GM12878 (cell line): Measurements from ENCODE around the gene C15orf39. TPM values are rescaled to one million over a fixed set of nuclear protein-coding genes. Genes with fewer than 3 reads are reported as not detected.

ENCODE experiments used
- ATAC-seq: fragments of 200-7000 bp; cut with Tn5 transposase; 3 replicates; pipeline ENCODE4 v1.9.1; 2020; ENCODE audit warnings: mild to moderate bottlenecking, moderate library complexity
- BruUV-seq: library from RNA; stranded (reverse); fragments of 400-500 nt; replicated peaks from 2 replicates; lab custom pipeline; 2021; lab: Mats Ljungman, UMichigan
- CTCF ChIA-PET: fragments of 300-600 bp; sonication (Branson Sonifier 250); formaldehyde crosslinking; extraction: SDS; loops from one replicate; lab custom pipeline; 2021; ENCODE audit warnings: inconsistent platforms; lab: Yijun Ruan, JAX
- POLR2A ChIA-PET: fragments of 350-600 bp; formaldehyde crosslinking; extraction: SDS; loops from one replicate; lab custom pipeline; 2021; ENCODE audit warnings: inconsistent platforms; lab: Charles Lee
- RAD21 ChIA-PET: fragments of 300-600 bp; sonication (Branson Sonifier 250); formaldehyde crosslinking; loops from one replicate; lab custom pipeline; 2023; ENCODE audit warnings: antibody characterized with exemption; ENCODE audit not compliant: unreplicated experiment; lab: Charles Lee
- SMC1A ChIA-PET: fragments of 300-600 bp; sonication (Branson Sonifier 250); formaldehyde crosslinking; loops from one replicate; lab custom pipeline; 2023; ENCODE audit not compliant: unreplicated experiment, uncharacterized antibody; lab: Charles Lee
- DNase-seq: peaks from one replicate; pipeline ENCODE4 v3.0.0-alpha.2; 2011; ENCODE audit warnings: low read depth, low spot score
- FAIRE-seq: peaks from 3 replicates; lab custom pipeline; 2011; peaks lifted over from hg19 to GRCh38; lab: Jason Lieb, UNC
- H2AFZ ChIP-seq: 2 replicates; pipeline ENCODE4 v1.6.0; 2011; ENCODE audit warnings: low read depth, low read length, control low read depth; ENCODE audit not compliant: control insufficient read depth
- H3K27ac ChIP-seq: 2 replicates; pipeline ENCODE4 v1.5.1; 2011; ENCODE audit warnings: control low read depth; ENCODE audit not compliant: control insufficient read depth, insufficient read depth
- H3K27me3 ChIP-seq, 2 experiments: replicated peaks in 1 of 2; 2 replicates each; pipeline versions ENCODE4 v1.6.0 to v1.6.1; 2011; ENCODE audit warnings: low read length in 1 of 2; ENCODE audit not compliant: control insufficient read depth in 2 of 2, insufficient read depth in 2 of 2
- H3K36me3 ChIP-seq, 2 experiments: 2 replicates each; pipeline ENCODE4 v1.5.1; 2011; ENCODE audit warnings: low read length in 1 of 2; ENCODE audit not compliant: control insufficient read depth in 2 of 2, insufficient read depth in 2 of 2
- H3K4me1 ChIP-seq: 2 replicates; pipeline ENCODE4 v1.6.1; 2011; ENCODE audit warnings: mild to moderate bottlenecking, low read length, moderate library complexity, mixed read lengths; ENCODE audit not compliant: control insufficient read depth, insufficient read depth
- H3K4me2 ChIP-seq: 2 replicates; pipeline ENCODE4 v1.6.0; 2011; ENCODE audit warnings: control low read depth; ENCODE audit not compliant: control insufficient read depth, insufficient read depth
- H3K4me3 ChIP-seq: fragments of 200-600 bp; sonication (generic); 2 replicates; pipeline ENCODE4 v1.5.1; 2016
- H3K79me2 ChIP-seq: 2 replicates; pipeline ENCODE4 v1.6.0; 2011; ENCODE audit warnings: low read length; ENCODE audit not compliant: control insufficient read depth, insufficient read depth
- H3K9ac ChIP-seq: 2 replicates; pipeline ENCODE4 v1.8.0; 2011; ENCODE audit warnings: low read length, control low read depth, mixed read lengths; ENCODE audit not compliant: control insufficient read depth, insufficient read depth
- H3K9me3 ChIP-seq: replicated peaks from 3 replicates; pipeline ENCODE4 v1.5.1; 2011; ENCODE audit warnings: mild to moderate bottlenecking, low read length; ENCODE audit not compliant: control insufficient read depth, insufficient read depth
- H4K20me1 ChIP-seq: 2 replicates; pipeline ENCODE4 v1.6.0; 2011; ENCODE audit not compliant: control insufficient read depth, insufficient read depth
- DPF2 ChIP-seq: fragments of 450-650 bp; IDR thresholded peaks from 2 replicates; pipeline ENCODE4 v1.6.1; 2017; ENCODE audit warnings: mild to moderate bottlenecking
- JUND ChIP-seq: IDR thresholded peaks from 2 replicates; pipeline ENCODE4 v1.6.1; 2012; ENCODE audit warnings: low read depth, mild to moderate bottlenecking, low read length, improper control_type of control experiment, moderate library complexity
- NR2F1 ChIP-seq: fragments of 450-650 bp; conservative IDR thresholded peaks from 2 replicates; pipeline ENCODE4 v1.6.1; 2017; ENCODE audit warnings: mild to moderate bottlenecking
- SMAD5 ChIP-seq: IDR thresholded peaks from 2 replicates; pipeline ENCODE4 v1.6.1; 2016; ENCODE audit warnings: antibody characterized with exemption, low read depth
- SMC3 ChIP-seq: IDR thresholded peaks from 2 replicates; pipeline ENCODE4 v1.6.1; 2011; ENCODE audit warnings: low read length, improper control_type of control experiment, borderline replicate concordance
- TBL1XR1 ChIP-seq: IDR thresholded peaks from 2 replicates; pipeline ENCODE4 v1.6.1; 2012; ENCODE audit warnings: low read depth, low read length, improper control_type of control experiment
- ZBTB11 ChIP-seq: fragments of 450-650 bp; formaldehyde crosslinking; IDR thresholded peaks from 2 replicates; pipeline ENCODE4 v1.5.0; 2022; ENCODE audit warnings: mild to moderate bottlenecking, missing genetic modification characterization
- ZNF592 ChIP-seq: fragments of 450-650 bp; IDR thresholded peaks from 2 replicates; pipeline ENCODE4 v1.6.1; 2017; ENCODE audit warnings: mild to moderate bottlenecking, moderate library complexity
- ZNF687 ChIP-seq: fragments of 450-650 bp; IDR thresholded peaks from 2 replicates; pipeline ENCODE4 v1.6.1; 2017; ENCODE audit warnings: mild to moderate bottlenecking, moderate library complexity
- WGBS: methylation state at CpG from one replicate; pipeline ENCODE4 v1.1.6; 2016; ENCODE audit warnings: low lambda C conversion rate; ENCODE audit not compliant: insufficient replicate concordance, insufficient coverage; ENCODE audit errors: missing lambda C conversion rate; 5-methylcytosine and 5-hydroxymethylcytosine counted together
- in situ Hi-C: fragments of 300-500 bp; cut with MboI; formaldehyde crosslinking; loops from 9 replicates; pipeline ENCODE4 v1.14.3; 2018; ENCODE audit warnings: mixed read lengths
- intact Hi-C: fragments of 100-400 bp; cut with micrococcal nuclease; formaldehyde crosslinking; loops from one replicate; pipeline ENCODE4 v1.14.2; 2022; ENCODE audit not compliant: unreplicated experiment
- polyA plus RNA-seq, 11 experiments: library from polyadenylated mRNA; depleted of rRNA in 4 of 11; unstranded in 6 of 11; stranded (reverse) in 5 of 11; fragments of >200 nt; fragmentation: Nextera tagmentation in 4 of 11; fragmentation: Illumina TruSeq in 1 of 11; extraction: Ambion mirVana in 4 of 11; extraction: Trizol in 1 of 11; gene quantifications; 1 replicate in 1 of 11; 2 replicates in 10 of 11; pipeline versions ENCODE4 v1.2.1 to v1.2.3, GENCODE V29; 2011 to 2016; ENCODE audit warnings: inconsistent platforms in 2 of 11, missing spikeins in 2 of 11, low read depth in 1 of 11
- total RNA-seq, 4 experiments: library from RNA; depleted of rRNA in 3 of 4; stranded (reverse); fragments of >200 nt in 3 of 4; fragmentation: Illumina TruSeq in 1 of 4; extraction: Trizol in 1 of 4; gene quantifications; 2 replicates each; pipeline versions ENCODE4 v1.2.1 to v1.2.3, GENCODE V29; 2013 to 2021

The C15orf39 gene
- total and polyA plus RNA-seq, 10 of the 15 experiments (the other 5 are each of a cell fraction or from before 2014, with no cell fraction given): 2.3 to 139 (median 33.0) TPM

- TF ChIP-seq ZBTB11 (CRISPR knock-in tag): no peak
These were observed 6.4 kb upstream of the C15orf39 start (continued) for GRCh38 chr15:75195122-75195765.

- no TSS peak for BruUV-seq
- no peak for DNase-seq
- Histone ChIP-seq H3K36me3 (no peaks in the 10 kb centered on the region), H3K9ac (no peak overlapping the region), H2AFZ (no peak overlapping the region), H3K4me2 (no peak overlapping the region), H4K20me1 (no peaks in the 10 kb centered on the region; the same call in 1 of the 2 replicates), H3K9me3 (no peaks in the 10 kb centered on the region; the same call in 2 of the 3 replicates), H3K4me1 (peaks cover 34% of the 10 kb centered on the region), H3K27ac (no peak overlapping the region), H3K4me3 (no peak overlapping the region), H3K79me2 (peaks cover 16% of the 10 kb centered on the region), H3K27me3 (no peaks in the 10 kb centered on the region)
- intact Hi-C loops (no loop called here), in situ Hi-C loops (loop anchor here (5.0 kb wide), 1 partner anchor 59 kb away; no protein-coding TSS in a partner anchor)
- POLR2A ChIA-PET: no interaction called here
- CTCF ChIA-PET: no interaction called here
- no peak for FAIRE-seq
- SMC1A ChIA-PET: no interaction called here
- no peak for ATAC-seq
- RAD21 ChIA-PET: interaction anchor here (1.6 kb wide), 1 partner anchor 166 kb away, joined by 3 read pairs; no protein-coding TSS in a partner anchor
- 65% methylated on average over 14 of the region's 14 CpGs for WGBS
- TF ChIP-seq NR2F1 (no peak), DPF2 (no peak), ZNF592 (no peak), TBL1XR1 (no peak), ZNF687 (no peak), JUND (no peak), SMC3 (no peak), SMAD5 (no peak)
These were observed 5.9 kb upstream of the C15orf39 start for GRCh38 chr15:75195766-75196241.
